Neural cell (in vitro differentiated cells): ENCODE data around the gene MMP15.

Source experiments
- EP300 ChIP-seq: fragments of 450-650 bp; conservative IDR thresholded peaks from 2 replicates; pipeline ENCODE4 v1.6.1; 2014; ENCODE audit warnings: antibody characterized with exemption, mild to moderate bottlenecking, moderate library complexity; ENCODE audit not compliant: poor library complexity, severe bottlenecking
- TF ChIP-seq, protein P1 (sequence below): fragments of 450-650 bp; IDR thresholded peaks from 2 replicates; pipeline ENCODE4 v1.5.1; 2014; ENCODE audit warnings: antibody characterized with exemption, mild to moderate bottlenecking, moderate library complexity; ENCODE audit not compliant: poor library complexity, severe bottlenecking

DNA sequence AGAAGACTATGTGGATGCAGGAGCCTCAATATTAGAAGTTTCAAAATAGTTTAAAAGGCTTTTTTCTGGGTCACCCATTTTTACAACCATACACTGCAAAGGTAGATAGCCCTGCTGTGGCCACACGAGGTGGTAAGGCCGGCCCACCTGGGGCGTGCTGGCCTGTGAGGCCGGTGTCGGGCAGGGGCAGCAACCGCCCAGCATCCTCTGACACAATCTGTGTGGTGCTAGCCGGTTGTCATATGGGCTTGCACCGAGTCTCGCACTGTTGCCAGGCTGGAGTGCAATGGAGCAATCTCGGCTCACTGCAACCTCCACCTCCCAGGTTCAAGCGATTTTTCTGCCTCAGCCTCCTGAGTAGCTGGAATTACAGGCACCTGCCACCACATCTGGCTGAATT is 59.6 kb downstream of the MMP15 start:
- TF ChIP-seq EP300 = no peak
- TF ChIP-seq, protein P1, sequence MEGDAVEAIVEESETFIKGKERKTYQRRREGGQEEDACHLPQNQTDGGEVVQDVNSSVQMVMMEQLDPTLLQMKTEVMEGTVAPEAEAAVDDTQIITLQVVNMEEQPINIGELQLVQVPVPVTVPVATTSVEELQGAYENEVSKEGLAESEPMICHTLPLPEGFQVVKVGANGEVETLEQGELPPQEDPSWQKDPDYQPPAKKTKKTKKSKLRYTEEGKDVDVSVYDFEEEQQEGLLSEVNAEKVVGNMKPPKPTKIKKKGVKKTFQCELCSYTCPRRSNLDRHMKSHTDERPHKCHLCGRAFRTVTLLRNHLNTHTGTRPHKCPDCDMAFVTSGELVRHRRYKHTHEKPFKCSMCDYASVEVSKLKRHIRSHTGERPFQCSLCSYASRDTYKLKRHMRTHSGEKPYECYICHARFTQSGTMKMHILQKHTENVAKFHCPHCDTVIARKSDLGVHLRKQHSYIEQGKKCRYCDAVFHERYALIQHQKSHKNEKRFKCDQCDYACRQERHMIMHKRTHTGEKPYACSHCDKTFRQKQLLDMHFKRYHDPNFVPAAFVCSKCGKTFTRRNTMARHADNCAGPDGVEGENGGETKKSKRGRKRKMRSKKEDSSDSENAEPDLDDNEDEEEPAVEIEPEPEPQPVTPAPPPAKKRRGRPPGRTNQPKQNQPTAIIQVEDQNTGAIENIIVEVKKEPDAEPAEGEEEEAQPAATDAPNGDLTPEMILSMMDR = no peak
